Measurements from ENCODE around the gene EMX2. TPM values are rescaled to one million over a fixed set of nuclear protein-coding genes. Genes with fewer than 3 reads are reported as not detected.
A peak's percentile ranks its signal among the peaks of the same experiment; 100 is the strongest.

Gene EMX2
- polyA plus RNA-seq, 6 donors from 2014 or later: not detected

GRCh38 chr10:117535298-117536071 is 7.1 kb upstream of the EMX2 start:
- H3K9me3 Mint-ChIP-seq: no peaks in the 10 kb centered on the region
- peak overlapping the region in 2 of 8 donors; percentile 45 to 53 for H3K4me3 Mint-ChIP-seq
- peaks cover 56 to 89% (median 76%) of the 10 kb centered on the region in 3 donors for H3K27me3 Mint-ChIP-seq
- no peak overlapping the region for H3K27ac Mint-ChIP-seq
- DNase-seq (no peak), ATAC-seq (ENCODE audit: low read depth in 2 of 2) (no peak)
- H3K36me3 Mint-ChIP-seq: no peaks in the 10 kb centered on the region
- H3K4me1 Mint-ChIP-seq: peaks cover 0 to 10% (median 7%) of the 10 kb centered on the region in 3 donors

GRCh38 chr10:117536072-117536865 is 6.3 kb upstream of the EMX2 start:
- H3K9me3 Mint-ChIP-seq: peaks cover 0 to 3% (median 0%) of the 10 kb centered on the region in 7 donors
- H3K27me3 Mint-ChIP-seq: peaks cover 56 to 89% (median 76%) of the 10 kb centered on the region in 3 donors
- DNase-seq (no peak), ATAC-seq (ENCODE audit: low read depth in 2 of 2) (no peak)
- peak overlapping the region in 2 of 8 donors; percentile 45 to 53 for H3K4me3 Mint-ChIP-seq
- peaks cover 0 to 10% (median 7%) of the 10 kb centered on the region in 3 donors for H3K4me1 Mint-ChIP-seq
- no peaks in the 10 kb centered on the region for H3K36me3 Mint-ChIP-seq
- H3K27ac Mint-ChIP-seq: no peak overlapping the region

GRCh38 chr10:117536866-117537435 is 5.6 kb upstream of the EMX2 start:
- Mint-ChIP-seq H3K9me3 (peaks cover 0 to 3% (median 0%) of the 10 kb centered on the region in 7 donors), H3K4me3 (peak overlapping the region in 1 of 8 donors; percentile 15), H3K4me1 (peaks cover 5 to 12% (median 10%) of the 10 kb centered on the region in 3 donors), H3K27ac (peak overlapping the region in 1 of 6 donors; percentile 42), H3K36me3 (no peaks in the 10 kb centered on the region), H3K27me3 (peaks cover 58 to 89% (median 76%) of the 10 kb centered on the region in 3 donors)
- DNase-seq (no peak), ATAC-seq (ENCODE audit: low read depth in 2 of 2) (no peak)

- H3K36me3 Mint-ChIP-seq: no peaks in the 10 kb centered on the region
- H3K27ac Mint-ChIP-seq: peak overlapping the region in 1 of 6 donors; percentile 47
- H3K4me3 Mint-ChIP-seq: no peak overlapping the region
- ATAC-seq (ENCODE audit: low read depth in 2 of 2) (no peak), DNase-seq (no peak)
- peaks cover 57 to 83% (median 71%) of the 10 kb centered on the region in 3 donors for H3K27me3 Mint-ChIP-seq
- peaks cover 5 to 12% (median 10%) of the 10 kb centered on the region in 3 donors for H3K4me1 Mint-ChIP-seq
- peaks cover 0 to 3% (median 0%) of the 10 kb centered on the region in 7 donors for H3K9me3 Mint-ChIP-seq
These were observed 5.1 kb upstream of the EMX2 start for GRCh38 chr10:117537436-117537903.

- Mint-ChIP-seq H3K27ac (peak overlapping the region in 1 of 6 donors; percentile 47), H3K4me3 (peak overlapping the region in 2 of 8 donors; percentile 15 to 54), H3K36me3 (no peaks in the 10 kb centered on the region), H3K9me3 (peaks cover 0 to 5% (median 0%) of the 10 kb centered on the region in 7 donors), H3K27me3 (peaks cover 54 to 78% (median 66%) of the 10 kb centered on the region in 3 donors), H3K4me1 (peaks cover 5 to 12% (median 10%) of the 10 kb centered on the region in 3 donors)
- ATAC-seq (ENCODE audit: low read depth in 2 of 2): no peak
- no peak for DNase-seq
These were observed 4.5 kb upstream of the EMX2 start for GRCh38 chr10:117537904-117538524.

GRCh38 chr10:117539361-117539773 is 3.2 kb upstream of the EMX2 start:
- ATAC-seq (ENCODE audit: low read depth in 2 of 2) (no peak), DNase-seq (no peak)
- H3K4me3 Mint-ChIP-seq: no peak overlapping the region
- peaks cover 0 to 5% (median 0%) of the 10 kb centered on the region in 7 donors for H3K9me3 Mint-ChIP-seq
- peak overlapping the region in 1 of 6 donors; percentile 44 for H3K27ac Mint-ChIP-seq
- H3K27me3 Mint-ChIP-seq: peaks cover 44 to 77% (median 61%) of the 10 kb centered on the region in 3 donors
- H3K4me1 Mint-ChIP-seq: peaks cover 5 to 16% (median 8%) of the 10 kb centered on the region in 3 donors
- no peaks in the 10 kb centered on the region for H3K36me3 Mint-ChIP-seq

GRCh38 chr10:117539903-117540639 is 2.5 kb upstream of the EMX2 start:
- Mint-ChIP-seq H3K36me3 (no peaks in the 10 kb centered on the region), H3K4me3 (peak overlapping the region in 1 of 8 donors; percentile 47), H3K27me3 (peaks cover 47 to 79% (median 65%) of the 10 kb centered on the region in 3 donors), H3K4me1 (peaks cover 7 to 22% (median 11%) of the 10 kb centered on the region in 3 donors), H3K9me3 (peaks cover 0 to 5% (median 0%) of the 10 kb centered on the region in 7 donors), H3K27ac (no peak overlapping the region)
- no peak for ATAC-seq (ENCODE audit: low read depth in 2 of 2)
- DNase-seq: no peak

GRCh38 chr10:117540640-117541404 is 1.7 kb upstream of the EMX2 start:
- no peaks in the 10 kb centered on the region for H3K36me3 Mint-ChIP-seq
- H3K27ac Mint-ChIP-seq: no peak overlapping the region
- ATAC-seq (ENCODE audit: low read depth in 2 of 2) (no peak), DNase-seq (no peak)
- peak overlapping the region in 1 of 8 donors; percentile 47 for H3K4me3 Mint-ChIP-seq
- H3K4me1 Mint-ChIP-seq: peaks cover 8 to 26% (median 14%) of the 10 kb centered on the region in 3 donors
- peaks cover 51 to 77% (median 64%) of the 10 kb centered on the region in 3 donors for H3K27me3 Mint-ChIP-seq
- H3K9me3 Mint-ChIP-seq: peaks cover 0 to 5% (median 0%) of the 10 kb centered on the region in 7 donors

GRCh38 chr10:117541405-117541908 is 1.1 kb upstream of the EMX2 start:
- Mint-ChIP-seq H3K4me3 (peak overlapping the region in 6 of 8 donors; percentile 2 to 73 (median 42)), H3K36me3 (no peaks in the 10 kb centered on the region), H3K4me1 (peaks cover 12 to 27% (median 15%) of the 10 kb centered on the region in 3 donors), H3K9me3 (peaks cover 0 to 5% (median 0%) of the 10 kb centered on the region in 7 donors), H3K27ac (peak overlapping the region in 1 of 6 donors; percentile 59), H3K27me3 (peaks cover 54 to 77% (median 64%) of the 10 kb centered on the region in 3 donors)
- ATAC-seq (ENCODE audit: low read depth in 2 of 2) (no peak), DNase-seq (no peak)

GRCh38 chr10:117541909-117542705 is 439 bp upstream of the EMX2 start:
- peak overlapping the region in 6 of 8 donors; percentile 2 to 70 (median 42) for H3K4me3 Mint-ChIP-seq
- no peaks in the 10 kb centered on the region for H3K36me3 Mint-ChIP-seq
- H3K9me3 Mint-ChIP-seq: peaks cover 0 to 5% (median 0%) of the 10 kb centered on the region in 7 donors
- peaks cover 51 to 78% (median 63%) of the 10 kb centered on the region in 3 donors for H3K27me3 Mint-ChIP-seq
- ATAC-seq (ENCODE audit: low read depth in 2 of 2) (no peak), DNase-seq (no peak)
- peaks cover 12 to 29% (median 15%) of the 10 kb centered on the region in 3 donors for H3K4me1 Mint-ChIP-seq
- peak overlapping the region in 1 of 6 donors; percentile 69 for H3K27ac Mint-ChIP-seq
